Measurements from ENCODE around the gene ETFA.

Gene ETFA

DNA sequence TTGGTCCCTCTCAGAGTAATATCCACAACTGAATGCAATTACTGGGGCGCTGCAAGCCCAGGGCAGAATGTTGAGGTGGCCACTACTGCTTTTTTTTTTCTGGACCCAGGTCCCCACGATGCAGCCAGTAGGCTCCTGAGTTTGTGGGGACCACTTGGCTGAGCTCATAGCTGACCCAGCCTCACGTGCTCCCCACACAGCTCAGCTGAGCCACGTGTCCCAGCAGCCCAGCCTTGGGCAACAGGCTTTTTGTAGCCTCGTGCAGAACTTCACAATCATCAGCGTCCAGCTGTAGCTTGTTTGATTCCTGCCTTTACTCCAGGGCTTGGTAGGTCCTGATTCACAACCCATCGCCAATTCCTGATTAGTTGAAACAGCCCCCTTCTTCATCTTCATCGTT is 117.3 kb downstream of the ETFA start:
- no peak for DNase-seq (ENCODE audit: low spot score)

DNA sequence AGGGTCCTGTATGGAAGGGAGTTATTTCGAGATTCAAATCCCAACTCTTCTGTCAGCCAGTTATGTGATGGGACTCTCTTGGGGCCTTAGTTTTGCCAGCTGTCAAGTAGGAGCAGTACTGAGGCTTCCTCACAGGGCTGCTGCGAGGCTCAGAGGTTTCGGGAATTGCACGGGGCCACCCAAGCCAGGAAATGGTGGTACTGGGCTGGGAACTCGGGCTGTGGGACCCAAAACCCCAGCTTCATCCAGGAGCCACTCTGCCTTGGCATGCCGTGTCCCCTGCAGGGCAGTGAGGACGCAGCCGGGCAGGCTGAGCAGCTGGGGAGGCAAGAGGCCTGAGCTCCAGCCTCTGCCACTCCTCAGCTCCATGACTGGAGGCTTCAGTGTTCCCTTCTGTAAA is 118.6 kb downstream of the ETFA start:
- DNase-seq (ENCODE audit: low spot score) = no peak

DNA sequence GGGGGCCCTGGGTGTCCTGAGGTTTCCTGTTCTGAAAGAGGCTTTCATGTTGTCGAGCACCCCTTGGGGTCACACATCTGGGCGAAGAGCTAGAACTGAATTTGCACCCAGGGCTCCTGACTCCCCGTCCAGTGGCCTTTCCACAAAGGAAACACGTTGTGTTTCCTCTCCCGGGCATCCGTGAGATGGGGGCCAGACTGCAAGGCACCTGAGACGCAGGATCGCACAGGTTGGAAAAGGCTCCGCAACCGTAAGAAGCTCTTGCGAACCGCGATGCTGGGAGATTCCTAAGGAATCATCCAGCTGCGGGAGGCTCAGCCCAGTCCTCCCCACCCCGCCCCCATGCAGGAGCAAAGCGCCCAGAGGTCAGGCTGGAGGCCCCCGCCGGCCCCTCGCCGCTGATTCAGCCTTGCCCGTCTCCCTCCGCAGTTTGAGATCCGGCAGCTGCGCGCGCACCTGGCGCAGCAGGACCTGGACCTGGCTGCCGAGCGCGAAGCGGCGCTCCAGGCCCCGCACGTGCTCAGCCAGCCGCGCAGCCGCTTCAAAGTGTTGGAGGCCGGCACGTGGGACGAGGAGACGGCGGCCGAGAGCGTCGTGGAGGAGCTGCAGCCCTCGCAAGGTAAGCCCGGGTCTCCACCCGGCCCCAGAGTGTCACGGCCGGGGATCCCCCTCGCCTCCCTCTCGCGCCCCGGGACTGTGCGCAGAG is 119.6 kb downstream of the ETFA start:
- no peak for DNase-seq (ENCODE audit: low spot score)

DNA sequence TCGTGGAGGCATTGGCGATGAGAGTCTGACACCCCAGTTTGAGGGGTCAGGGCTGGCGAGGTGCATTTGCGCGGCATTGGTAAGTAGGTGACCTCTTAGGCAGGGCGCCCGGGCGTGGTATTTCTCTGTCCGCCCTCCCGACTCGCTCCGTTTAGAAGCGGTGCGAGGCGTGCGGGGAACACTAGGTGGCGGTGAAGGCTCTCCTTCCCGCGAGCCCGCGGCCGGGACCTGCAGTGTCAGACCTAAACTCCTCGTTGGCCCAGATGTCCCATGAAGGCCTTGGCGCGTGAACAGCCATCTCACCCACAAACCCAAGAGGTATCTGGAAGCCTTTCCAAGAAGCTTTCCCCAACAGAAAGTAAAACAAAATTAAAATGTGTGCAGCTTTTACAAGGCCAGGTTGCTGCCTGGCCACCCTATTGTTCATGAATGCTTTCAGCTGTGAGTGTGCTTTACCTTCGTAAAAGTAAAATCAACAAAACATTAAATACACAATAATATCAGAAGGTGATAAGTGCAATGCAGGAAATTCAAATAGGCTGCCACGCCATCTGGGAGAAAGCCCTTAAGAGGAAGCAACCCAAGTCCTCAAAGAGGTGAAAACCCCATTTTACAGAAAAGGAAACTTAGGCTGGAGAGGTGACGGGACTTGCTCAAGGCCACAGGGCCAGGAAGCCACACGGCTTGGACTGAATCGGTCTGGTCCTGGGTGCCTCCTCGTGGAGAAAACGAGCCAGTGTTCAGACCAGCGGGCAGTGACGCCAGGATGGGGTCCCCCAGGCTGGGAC is 120.3 kb downstream of the ETFA start:
- DNase-seq (ENCODE audit: low spot score) = peak; percentile 84

DNA sequence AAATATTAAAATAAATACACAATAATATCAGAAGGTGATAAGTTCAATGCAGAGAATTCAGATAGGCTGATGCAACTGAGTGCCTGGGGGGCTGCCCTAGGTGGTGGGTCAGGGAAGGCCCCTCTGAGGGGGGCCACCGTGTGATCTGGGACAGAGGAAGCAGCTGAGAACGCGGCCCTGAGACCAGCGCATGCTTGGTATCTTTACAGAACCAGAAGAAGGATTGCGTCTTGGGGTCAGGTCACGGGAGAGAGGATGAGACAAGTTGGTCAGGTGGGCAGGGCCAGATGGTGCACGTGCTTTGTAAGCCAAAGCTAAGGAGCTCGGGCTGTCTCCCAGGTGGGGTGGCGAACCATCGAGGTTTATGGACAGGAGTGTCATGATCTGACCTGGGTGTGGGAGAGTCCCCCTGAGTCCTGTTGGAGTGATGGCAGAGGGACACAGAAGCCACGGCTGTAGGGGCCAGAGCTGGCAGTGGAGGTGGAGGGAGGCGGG is 121.2 kb downstream of the ETFA start:
- DNase-seq (ENCODE audit: low spot score) = no peak

DNA sequence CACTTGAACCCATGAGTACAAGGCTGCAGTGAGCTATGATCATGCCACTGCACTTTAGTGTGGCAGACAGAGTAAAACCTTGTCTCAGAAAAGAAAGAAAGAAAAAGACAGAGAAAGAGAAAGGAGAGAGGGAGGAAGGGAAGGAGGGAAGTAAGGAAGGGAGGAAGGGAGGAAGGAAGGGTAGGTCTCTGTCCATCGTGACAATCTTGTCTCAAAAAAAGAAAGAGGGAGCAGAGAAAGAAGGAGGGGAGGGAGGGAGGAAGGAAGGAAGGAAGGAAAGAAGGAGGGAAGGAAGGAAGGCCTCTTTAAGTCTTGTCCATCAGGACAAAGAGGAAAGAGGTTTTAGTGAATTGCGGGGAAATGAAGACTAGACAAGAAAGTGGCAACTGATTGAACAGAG is 122.2 kb downstream of the ETFA start:
- no peak for DNase-seq (ENCODE audit: low spot score)

DNA sequence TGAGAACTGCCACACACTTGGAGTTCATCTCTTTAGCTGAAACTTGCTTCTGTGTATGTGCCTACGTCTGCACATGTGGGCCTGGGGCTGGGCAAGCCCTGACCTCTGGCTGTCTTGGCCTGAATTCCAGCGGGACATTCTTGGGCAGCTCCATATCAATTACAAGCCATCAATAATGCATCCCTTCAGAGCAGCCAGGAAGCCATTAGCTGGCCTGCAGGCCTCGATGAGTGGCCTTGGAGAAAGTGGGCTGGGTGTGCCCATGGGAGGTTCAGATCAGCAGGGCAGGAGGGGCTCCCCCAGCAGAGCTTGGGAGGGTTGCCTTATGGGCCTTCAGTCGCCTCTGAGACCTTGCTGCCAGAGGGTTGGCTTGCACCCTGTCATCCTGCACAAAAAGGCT is 124.1 kb downstream of the ETFA start:
- DNase-seq (ENCODE audit: low spot score) = no peak

DNA sequence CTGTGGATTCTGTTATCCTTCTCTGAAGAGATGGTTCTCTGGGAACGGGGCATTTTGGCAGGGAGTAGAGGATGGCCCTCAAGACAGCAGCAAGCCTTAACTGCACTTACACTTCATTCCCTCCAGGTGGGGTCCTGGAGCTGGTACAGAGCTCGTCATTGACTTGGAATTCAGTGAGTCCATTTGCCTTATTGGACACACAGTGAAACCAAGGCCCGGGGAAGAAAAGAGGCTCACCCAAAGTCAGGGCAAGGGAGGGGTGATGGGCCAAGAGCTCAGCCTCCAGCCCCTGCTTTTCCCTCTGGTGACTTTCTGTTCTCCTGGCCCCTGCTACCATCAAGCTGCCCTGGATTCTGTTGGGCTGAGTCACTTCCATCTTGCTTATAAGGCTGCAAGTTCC is 125.6 kb downstream of the ETFA start:
- peak; percentile 66 for DNase-seq (ENCODE audit: low spot score)

DNA sequence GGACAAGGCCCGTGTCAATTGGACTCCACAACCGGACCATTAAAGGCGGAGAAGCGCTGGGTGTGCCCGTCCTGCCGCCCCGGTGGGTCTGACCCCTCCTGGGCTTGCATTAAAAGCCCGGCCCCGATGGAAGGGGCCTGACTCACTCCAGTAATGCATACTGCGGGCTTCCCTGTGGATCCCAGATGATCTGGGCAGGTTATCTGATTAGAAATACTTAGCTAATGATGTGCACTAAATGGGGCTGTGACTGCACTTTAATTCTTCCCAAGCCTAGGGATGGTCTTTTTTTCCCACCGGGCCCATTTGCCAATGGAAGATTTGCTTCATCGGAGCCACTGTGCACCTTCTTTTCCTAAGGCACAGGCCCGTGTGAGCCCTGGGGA is 126.6 kb downstream of the ETFA start:
- DNase-seq (ENCODE audit: low spot score) = no peak

DNA sequence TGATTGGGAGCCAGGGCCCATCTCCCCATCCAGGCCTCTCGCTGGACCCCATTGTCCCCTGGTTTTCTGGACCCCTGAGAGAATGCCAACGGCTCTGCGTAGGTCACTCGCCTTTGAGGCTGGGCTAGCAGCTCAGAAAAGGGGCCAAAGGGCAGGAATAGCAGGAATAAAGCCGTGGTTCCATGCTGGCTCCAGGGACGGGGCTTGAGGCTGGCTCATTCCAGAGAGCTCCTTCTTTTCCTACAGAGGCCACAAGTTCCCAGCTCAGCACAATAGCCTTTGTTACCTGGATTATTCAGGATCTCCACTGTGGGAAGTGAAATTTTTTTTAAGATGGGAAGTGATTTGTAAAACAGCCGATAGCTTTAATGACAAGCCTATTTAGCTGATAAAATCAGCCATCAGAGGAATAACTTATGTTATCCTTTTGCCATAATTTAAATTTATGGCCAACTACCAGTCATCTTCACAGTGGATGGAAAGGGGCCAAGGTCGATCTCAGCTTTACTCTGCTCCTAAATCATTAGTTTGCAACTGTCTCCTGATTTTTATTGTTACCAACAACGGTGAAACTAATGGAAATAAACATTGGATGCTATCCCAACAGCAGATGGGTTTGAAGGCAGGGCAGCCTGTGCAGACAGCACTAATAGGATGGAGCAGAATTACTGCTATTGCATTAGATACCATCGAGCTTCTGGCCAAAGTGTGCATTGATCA is 127.2 kb downstream of the ETFA start:
- no peak for DNase-seq (ENCODE audit: low spot score)

DNA sequence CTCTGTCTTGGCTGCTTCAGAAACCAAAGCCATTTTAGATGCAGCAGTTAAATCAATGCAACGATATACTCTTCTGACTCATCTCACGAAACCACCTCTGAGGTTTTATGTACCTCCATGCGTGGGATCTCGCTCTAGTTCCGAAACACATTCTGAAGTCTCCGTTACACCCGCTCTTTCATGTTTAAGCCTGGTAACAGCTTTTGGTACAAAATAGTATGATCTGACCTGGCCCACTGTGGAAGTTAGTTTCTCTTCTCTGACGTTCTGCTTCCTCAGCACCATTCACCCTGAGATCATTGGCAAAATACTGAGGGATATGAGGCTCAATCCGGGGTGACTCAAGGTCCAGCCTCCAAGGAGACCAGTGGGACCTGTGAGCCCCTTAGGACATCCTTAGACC is 129.6 kb downstream of the ETFA start:
- DNase-seq (ENCODE audit: low spot score) = no peak

DNA sequence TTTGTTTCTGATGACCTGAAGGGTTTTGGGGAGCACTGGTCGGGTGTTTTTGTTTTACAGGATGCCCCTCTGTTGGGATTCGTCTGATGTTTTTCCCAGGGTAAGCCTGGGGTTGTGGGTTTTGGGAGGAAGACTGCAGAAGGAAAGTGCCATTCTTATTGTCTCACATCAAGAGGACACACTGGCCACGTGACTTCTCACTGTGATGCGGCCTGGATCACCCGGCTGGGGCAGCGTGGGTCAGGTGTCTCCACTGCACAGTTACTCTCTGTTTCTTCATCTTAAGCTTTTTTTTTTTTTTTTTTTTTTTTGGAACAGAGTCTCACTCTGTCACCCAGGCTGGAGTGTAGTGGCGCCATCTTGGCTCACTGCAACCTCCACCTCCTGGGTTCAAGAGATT is 130.9 kb downstream of the ETFA start:
- DNase-seq (ENCODE audit: low spot score) = no peak

DNA sequence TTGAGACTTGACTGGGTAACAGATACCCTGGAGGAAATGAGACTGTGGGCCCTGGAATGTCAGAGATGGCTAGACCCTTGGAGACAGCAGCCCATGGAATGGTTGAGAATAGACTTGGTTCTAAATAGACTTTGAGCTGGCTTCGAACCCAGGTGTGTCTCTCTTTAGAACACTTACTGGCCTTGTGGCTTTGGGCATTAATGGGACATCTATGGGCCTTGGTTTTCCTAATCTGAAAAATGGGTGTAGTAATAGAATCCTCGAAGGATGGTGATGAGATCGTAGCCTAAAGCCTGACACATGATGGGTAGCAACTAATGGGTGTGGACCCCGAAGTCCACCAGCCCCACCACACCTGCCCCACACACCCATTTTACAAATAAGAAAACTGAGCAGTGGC is 132.2 kb downstream of the ETFA start:
- DNase-seq (ENCODE audit: low spot score) = no peak

DNA sequence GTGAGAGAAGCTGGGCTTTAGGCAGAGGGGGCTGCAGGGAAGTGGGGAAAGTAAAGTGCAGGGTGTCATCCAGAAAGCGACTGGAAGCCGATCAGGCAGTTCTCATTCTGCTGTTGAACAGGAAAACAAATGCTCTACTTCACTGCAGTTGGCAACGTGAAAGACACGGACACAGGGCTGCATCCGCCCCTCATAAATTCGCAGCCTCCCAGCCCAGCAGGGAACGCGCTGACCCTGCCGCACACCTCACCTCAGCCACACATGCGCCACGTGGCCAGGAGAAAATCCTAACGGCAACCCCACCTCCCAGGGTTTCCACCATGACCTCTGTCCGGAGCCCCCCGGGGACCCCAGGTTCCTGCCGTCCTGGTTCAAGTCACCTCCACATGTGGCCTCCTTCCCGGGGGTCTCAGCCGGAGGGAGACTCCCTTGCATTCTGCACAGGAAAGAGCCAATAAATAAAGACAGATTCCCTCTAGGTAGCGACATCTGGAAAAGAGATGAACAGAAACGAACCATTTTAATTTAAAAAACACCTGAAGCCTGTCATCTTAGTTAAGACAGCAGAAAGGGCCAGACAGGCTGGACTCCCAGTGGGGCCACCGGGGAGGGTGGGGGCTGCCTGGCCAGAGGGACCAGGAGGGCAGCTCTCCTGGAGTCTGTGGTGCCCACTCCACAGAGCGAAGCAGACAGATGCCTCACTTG is 132.8 kb downstream of the ETFA start:
- DNase-seq (ENCODE audit: low spot score) = no peak

DNA sequence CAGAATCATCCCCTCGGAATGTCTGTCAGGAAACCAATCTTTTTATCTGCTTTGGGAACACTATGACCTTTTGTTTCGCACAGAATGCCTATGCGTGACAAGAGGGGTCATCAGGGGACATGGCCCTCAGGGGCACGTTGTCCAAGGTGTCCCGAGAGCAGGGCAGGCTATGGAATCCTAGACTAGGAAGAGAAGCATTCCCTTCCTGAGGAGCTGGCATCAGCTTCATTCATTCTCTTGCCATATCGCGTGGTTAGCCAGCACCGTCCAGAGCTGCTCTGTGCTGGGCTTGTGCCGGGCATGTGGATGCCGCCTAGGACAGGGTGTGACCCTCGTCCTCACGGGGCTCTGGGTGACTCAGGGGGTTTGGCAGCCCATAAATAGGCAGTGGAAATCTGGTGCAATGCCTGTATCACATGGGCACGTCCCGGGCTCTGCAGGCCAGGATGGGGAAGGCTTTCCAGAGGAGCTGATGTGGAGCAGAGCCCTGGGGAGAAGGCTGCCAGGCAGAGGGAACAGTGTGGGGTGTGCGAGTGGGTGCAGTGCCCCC is 133.7 kb downstream of the ETFA start:
- peak; percentile 80 for DNase-seq (ENCODE audit: low spot score)

DNA sequence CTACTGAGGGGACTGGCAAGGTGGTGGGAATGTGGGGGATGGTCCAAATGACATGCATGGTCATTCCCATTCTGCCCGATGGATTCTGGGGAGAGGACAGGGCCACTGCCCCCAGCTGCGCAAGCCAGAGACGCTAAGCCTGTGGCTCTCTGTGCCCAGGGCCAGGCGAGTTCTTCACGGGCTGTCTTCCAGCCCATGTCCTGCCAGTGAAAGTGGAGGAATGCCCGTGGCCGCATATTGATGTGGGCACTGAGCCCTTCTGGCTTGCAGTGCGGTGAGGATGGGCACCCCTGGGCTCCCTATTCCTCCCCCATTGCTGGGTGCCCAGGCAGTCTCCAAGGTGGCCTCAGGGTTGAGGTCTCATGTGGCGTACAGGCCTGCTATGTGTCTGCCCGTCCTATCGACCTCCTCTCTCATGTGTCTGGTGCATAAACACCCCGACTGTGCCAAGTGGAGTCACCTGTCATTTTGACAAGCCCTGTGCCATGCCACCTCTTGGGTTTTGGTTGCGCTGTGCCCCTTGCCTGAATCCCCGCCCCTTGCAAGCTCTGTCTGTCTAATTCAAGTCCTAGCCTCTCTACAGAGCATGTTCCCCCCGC is 134.7 kb downstream of the ETFA start:
- no peak for DNase-seq (ENCODE audit: low spot score)

DNA sequence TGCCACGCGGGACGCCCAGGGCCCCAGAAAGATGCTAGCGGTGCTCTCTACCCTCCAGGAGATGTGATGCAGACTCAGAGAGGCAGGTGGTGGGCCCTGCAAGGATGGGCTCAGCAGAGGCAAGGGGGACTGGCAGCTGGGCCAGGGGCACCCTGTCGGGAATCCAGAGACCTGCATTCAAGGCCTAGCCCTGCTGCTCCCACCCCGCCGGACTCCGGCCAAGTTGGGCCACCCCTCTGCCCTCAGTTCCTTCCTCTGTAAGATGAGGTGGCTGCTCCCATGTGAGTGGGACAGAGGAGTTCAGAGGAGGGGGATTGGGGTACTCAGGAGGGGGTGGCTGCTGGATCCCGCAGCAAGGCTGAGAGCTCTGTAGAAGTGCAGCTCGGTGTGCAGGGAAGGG is 135.2 kb downstream of the ETFA start:
- DNase-seq (ENCODE audit: low spot score) = no peak

DNA sequence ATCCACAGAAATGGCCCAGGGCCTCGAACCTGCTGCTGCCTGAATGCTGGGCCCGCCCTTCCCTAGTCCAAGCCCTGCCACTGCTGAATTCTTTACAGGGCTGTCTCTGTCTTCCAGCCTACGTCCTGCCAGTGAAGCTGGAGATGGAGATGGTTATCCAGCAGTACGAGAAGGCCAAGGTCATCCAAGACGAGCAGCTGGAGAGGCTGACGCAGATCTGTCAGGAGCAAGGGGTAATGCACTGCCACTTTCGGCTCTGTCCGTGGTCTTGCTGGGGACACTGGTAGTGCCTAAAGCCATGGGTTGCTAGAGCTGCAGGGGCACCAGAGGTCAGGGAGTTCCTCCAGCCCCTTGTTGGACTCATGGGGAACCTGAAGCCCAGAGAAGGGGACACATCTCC is 135.8 kb downstream of the ETFA start:
- no peak for DNase-seq (ENCODE audit: low spot score)

DNA sequence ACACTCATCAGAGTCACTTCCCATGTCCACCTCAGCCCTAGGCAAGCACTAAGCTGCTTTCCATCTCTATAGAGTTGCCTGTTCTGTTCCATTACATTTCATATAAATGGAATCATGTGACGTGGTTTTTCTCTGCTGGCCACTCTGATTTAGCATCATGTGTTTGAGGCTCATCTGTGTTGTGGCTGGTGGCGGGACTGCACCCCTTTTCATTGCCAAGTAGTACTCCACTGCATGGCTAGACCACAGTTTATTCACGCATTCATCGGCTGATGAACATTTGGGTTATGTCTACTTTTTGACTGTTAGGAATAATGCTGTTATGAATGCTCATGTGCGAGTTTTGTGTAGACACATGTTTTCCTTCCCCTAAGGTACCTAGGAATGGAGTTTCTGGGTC is 136.6 kb downstream of the ETFA start:
- DNase-seq (ENCODE audit: low spot score) = no peak

DNA sequence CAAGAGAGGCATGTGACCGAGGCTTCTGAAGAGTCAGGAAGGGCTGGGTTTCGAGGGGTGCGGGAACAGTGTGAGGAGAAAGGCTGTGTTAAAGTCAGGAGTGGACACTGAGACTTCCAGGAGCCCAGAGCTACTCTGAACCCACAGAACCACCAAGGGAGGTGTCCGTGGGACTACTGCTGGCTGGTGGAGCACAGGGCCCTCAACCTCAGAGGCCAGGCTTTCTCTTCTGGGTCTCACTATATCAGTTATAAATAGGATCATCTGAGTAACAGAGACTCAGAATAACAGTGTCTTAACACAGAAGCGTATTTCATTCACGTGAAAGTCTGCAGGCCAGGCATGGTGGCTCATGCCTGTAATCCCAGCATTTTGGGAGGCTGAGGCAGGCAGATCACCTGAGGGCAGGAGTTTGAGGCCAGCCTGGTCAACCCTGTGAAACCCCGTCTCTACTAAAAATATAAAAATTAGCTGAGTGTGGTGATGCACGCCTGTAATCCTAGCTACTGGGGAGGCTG is 137.9 kb downstream of the ETFA start:
- DNase-seq (ENCODE audit: low spot score) = no peak

DNA sequence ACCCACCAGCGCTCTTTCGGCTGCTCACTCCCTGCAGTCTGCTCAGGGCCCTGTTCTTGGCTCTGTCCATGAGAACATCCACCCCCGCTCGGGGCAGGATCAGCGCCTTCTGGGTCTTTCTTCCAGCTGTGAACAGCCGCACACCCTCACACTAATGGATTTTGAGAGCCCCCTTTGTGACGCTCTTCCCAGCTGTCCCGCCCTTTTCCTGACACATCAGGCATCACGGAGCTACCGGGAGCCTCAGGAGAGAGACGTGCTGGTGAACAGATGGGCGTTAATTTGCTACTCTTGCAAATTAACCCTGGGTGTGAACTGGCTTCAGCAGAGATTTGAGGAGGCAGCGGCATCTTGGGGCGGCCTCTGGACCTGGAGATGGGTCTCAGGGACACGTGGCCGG is 138.5 kb downstream of the ETFA start:
- no peak for DNase-seq (ENCODE audit: low spot score)
